Type B pancreatic cell (in vitro differentiated cells): Measurements from ENCODE around the gene SKAP1. TPM values are rescaled to one million over a fixed set of nuclear protein-coding genes. Genes with fewer than 3 reads are reported as not detected.
"Not testable (repeated sequence)": the region's sequence is repeated elsewhere in the genome, so short reads cannot be mapped to it uniquely, and the experiment has no call there.

ENCODE experiments used
- DNase-seq: peaks from one replicate; pipeline ENCODE4 v3.0.0; 2021; ENCODE audit warnings: mixed read lengths; ENCODE audit not compliant: unreplicated experiment; ENCODE audit errors: extremely low spot score
- H3K27ac Mint-ChIP-seq: 2 replicates; pipeline ENCODE4 v1.8.0; 2021; ENCODE audit warnings: mild to moderate bottlenecking, mixed read lengths
- H3K27me3 Mint-ChIP-seq: 2 replicates; pipeline ENCODE4 v1.8.0; 2021; ENCODE audit warnings: mixed read lengths
- H3K36me3 Mint-ChIP-seq: 2 replicates; pipeline ENCODE4 v1.8.0; 2021; ENCODE audit warnings: mixed read lengths
- H3K4me1 Mint-ChIP-seq: one replicate; pipeline ENCODE4 v1.8.0; 2021; ENCODE audit warnings: mixed read lengths; ENCODE audit not compliant: unreplicated experiment
- H3K4me3 Mint-ChIP-seq: 2 replicates; pipeline ENCODE4 v1.8.0; 2021; ENCODE audit warnings: mild to moderate bottlenecking, mixed read lengths
- H3K9me3 Mint-ChIP-seq: 2 replicates; pipeline ENCODE4 v1.8.0; 2021; ENCODE audit warnings: mixed read lengths
- total RNA-seq: library from RNA; stranded (reverse); gene quantifications from 2 replicates; pipeline ENCODE4 v1.2.1, GENCODE V29; 2021; ENCODE audit warnings: low replicate concordance
- TF ChIP-seq, protein P1 (sequence below): fragments of 200-600 bp; sonication (generic); conservative IDR thresholded peaks from 2 replicates; pipeline ENCODE4 v1.5.0; 2021; ENCODE audit warnings: antibody characterized with exemption, mild to moderate bottlenecking

Gene SKAP1
- total RNA-seq, 1 donor from 2014 or later = 0.43 TPM

- peak overlapping the region; percentile 29 for H3K4me3 Mint-ChIP-seq
- peaks cover 37% of the 10 kb centered on the region for H3K4me1 Mint-ChIP-seq
- DNase-seq = no peak
- H3K27me3 Mint-ChIP-seq = peaks cover 8% of the 10 kb centered on the region
- peak overlapping the region; percentile 80 for H3K27ac Mint-ChIP-seq
- TF ChIP-seq, protein P1, sequence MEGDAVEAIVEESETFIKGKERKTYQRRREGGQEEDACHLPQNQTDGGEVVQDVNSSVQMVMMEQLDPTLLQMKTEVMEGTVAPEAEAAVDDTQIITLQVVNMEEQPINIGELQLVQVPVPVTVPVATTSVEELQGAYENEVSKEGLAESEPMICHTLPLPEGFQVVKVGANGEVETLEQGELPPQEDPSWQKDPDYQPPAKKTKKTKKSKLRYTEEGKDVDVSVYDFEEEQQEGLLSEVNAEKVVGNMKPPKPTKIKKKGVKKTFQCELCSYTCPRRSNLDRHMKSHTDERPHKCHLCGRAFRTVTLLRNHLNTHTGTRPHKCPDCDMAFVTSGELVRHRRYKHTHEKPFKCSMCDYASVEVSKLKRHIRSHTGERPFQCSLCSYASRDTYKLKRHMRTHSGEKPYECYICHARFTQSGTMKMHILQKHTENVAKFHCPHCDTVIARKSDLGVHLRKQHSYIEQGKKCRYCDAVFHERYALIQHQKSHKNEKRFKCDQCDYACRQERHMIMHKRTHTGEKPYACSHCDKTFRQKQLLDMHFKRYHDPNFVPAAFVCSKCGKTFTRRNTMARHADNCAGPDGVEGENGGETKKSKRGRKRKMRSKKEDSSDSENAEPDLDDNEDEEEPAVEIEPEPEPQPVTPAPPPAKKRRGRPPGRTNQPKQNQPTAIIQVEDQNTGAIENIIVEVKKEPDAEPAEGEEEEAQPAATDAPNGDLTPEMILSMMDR = no peak
- H3K36me3 Mint-ChIP-seq = no peaks in the 10 kb centered on the region
- no peaks in the 10 kb centered on the region for H3K9me3 Mint-ChIP-seq
Measured at GRCh38 chr17:48295362-48296288, 134.4 kb downstream of the SKAP1 start.

GRCh38 chr17:48294806-48295361 is 135.1 kb downstream of the SKAP1 start:
- no peak for DNase-seq
- H3K4me1 Mint-ChIP-seq = peaks cover 37% of the 10 kb centered on the region
- peak overlapping the region; percentile 29 for H3K4me3 Mint-ChIP-seq
- peak overlapping the region; percentile 80 for H3K27ac Mint-ChIP-seq
- TF ChIP-seq, protein P1 = no peak
- no peaks in the 10 kb centered on the region for H3K36me3 Mint-ChIP-seq
- H3K9me3 Mint-ChIP-seq = no peaks in the 10 kb centered on the region
- peaks cover 8% of the 10 kb centered on the region for H3K27me3 Mint-ChIP-seq

- TF ChIP-seq, protein P1 = no peak
- no peaks in the 10 kb centered on the region for H3K36me3 Mint-ChIP-seq
- peaks cover 4% of the 10 kb centered on the region for H3K27me3 Mint-ChIP-seq
- H3K4me3 Mint-ChIP-seq = peak overlapping the region; percentile 77
- peak overlapping the region; percentile 79 for H3K27ac Mint-ChIP-seq
- H3K4me1 Mint-ChIP-seq = peaks cover 37% of the 10 kb centered on the region
- no peaks in the 10 kb centered on the region for H3K9me3 Mint-ChIP-seq
- DNase-seq = no peak
Measured at GRCh38 chr17:48294020-48294805, 135.8 kb downstream of the SKAP1 start.

GRCh38 chr17:48293319-48294019 is 136.5 kb downstream of the SKAP1 start:
- no peak for DNase-seq
- Mint-ChIP-seq H3K4me3 (peak overlapping the region; percentile 77), H3K36me3 (no peaks in the 10 kb centered on the region), H3K9me3 (no peaks in the 10 kb centered on the region), H3K4me1 (peaks cover 37% of the 10 kb centered on the region), H3K27me3 (peaks cover 4% of the 10 kb centered on the region), H3K27ac (peak overlapping the region; percentile 79)
- TF ChIP-seq, protein P1 = no peak

DNA sequence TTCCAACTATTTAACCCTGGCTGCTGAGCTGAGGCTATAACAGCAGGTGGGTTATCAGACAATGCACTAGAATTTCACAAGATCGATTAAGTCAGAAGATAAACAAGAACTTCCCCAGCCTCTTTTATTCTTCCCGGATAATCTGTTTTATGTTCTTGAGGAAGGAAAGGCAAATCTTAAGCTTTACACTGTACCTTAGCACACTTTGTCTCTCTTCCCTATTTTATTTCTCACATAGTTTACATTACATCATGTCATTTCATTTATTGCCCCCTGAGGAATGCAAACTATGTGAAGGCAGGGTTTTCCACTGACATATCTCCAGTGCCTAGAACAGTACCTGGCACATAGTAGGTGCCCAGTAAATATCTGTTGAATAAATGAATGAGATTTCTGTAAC is 139.6 kb downstream of the SKAP1 start:
- Mint-ChIP-seq H3K9me3 (no peaks in the 10 kb centered on the region), H3K36me3 (no peaks in the 10 kb centered on the region), H3K27me3 (peaks cover 7% of the 10 kb centered on the region), H3K27ac (no peak overlapping the region), H3K4me1 (peaks cover 15% of the 10 kb centered on the region), H3K4me3 (no peak overlapping the region)
- DNase-seq = no peak
- TF ChIP-seq, protein P1 = no peak

- not testable (repeated sequence) for H3K27ac Mint-ChIP-seq, H3K4me1 Mint-ChIP-seq, H3K36me3 Mint-ChIP-seq, H3K4me3 Mint-ChIP-seq, DNase-seq, H3K9me3 Mint-ChIP-seq, H3K27me3 Mint-ChIP-seq
Measured at GRCh38 chr17:48286917-48287316, 143.1 kb downstream of the SKAP1 start.
